Mesothelial cell of epicardium (in vitro differentiated cells): ENCODE results near the gene BBS9. TPM values are rescaled to one million over a fixed set of nuclear protein-coding genes. Genes with fewer than 3 reads are reported as not detected.

ENCODE experiments used
- DNase-seq, 2 experiments: peaks; one replicate each; pipeline ENCODE4 v3.0.0; 2021; ENCODE audit warnings: low spot score in 2 of 2; ENCODE audit not compliant: unreplicated experiment in 2 of 2
- H3K27ac Mint-ChIP-seq: 2 replicates; pipeline ENCODE4 v1.8.0; 2021; ENCODE audit warnings: mixed read lengths
- H3K27me3 Mint-ChIP-seq: 2 replicates; pipeline ENCODE4 v1.8.0; 2021; ENCODE audit warnings: low read depth, mixed read lengths
- H3K36me3 Mint-ChIP-seq: 2 replicates; pipeline ENCODE4 v1.8.0; 2021; ENCODE audit warnings: mixed read lengths
- H3K4me1 Mint-ChIP-seq: 2 replicates; pipeline ENCODE4 v1.8.0; 2021; ENCODE audit warnings: mixed read lengths
- H3K4me3 Mint-ChIP-seq: 2 replicates; pipeline ENCODE4 v1.8.0; 2021; ENCODE audit warnings: mild to moderate bottlenecking, moderate library complexity, mixed read lengths
- H3K9me3 Mint-ChIP-seq: 2 replicates; pipeline ENCODE4 v1.8.0; 2021; ENCODE audit warnings: mixed read lengths
- total RNA-seq: library from RNA; stranded (reverse); gene quantifications from 3 replicates; pipeline ENCODE4 v1.2.1, GENCODE V29; 2021
- TF ChIP-seq, protein P1 (sequence below): fragments of 200-600 bp; sonication (generic); IDR thresholded peaks from one replicate; pipeline ENCODE4 v1.5.0; 2021; ENCODE audit warnings: antibody characterized with exemption; ENCODE audit not compliant: unreplicated experiment

The BBS9 gene
- total RNA-seq, 1 donor from 2014 or later = 26.9 TPM

DNA sequence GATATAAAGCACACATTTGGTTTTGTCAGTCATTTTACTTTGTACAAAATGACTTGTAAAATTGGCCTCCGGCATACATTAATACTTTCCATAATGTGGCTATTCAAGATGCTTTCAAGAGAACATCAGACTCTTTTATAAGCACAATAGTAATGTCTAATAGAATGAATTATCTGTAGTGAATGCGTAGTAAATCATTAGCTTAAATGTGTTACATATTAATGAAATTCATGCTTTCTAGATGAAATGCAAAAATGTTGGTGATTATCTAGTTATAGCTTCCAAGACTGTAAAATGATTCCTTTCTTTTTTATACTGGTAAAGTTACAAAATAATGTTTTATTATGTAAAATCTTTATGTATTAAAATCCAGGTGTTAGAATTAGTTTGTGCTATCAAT, 144.0 kb downstream of the BBS9 start:
- H3K27ac Mint-ChIP-seq = no peak overlapping the region
- no peak for DNase-seq
- H3K9me3 Mint-ChIP-seq = peaks cover 37% of the 10 kb centered on the region
- H3K4me1 Mint-ChIP-seq = no peaks in the 10 kb centered on the region
- no peaks in the 10 kb centered on the region for H3K27me3 Mint-ChIP-seq
- peaks cover 46% of the 10 kb centered on the region for H3K36me3 Mint-ChIP-seq
- TF ChIP-seq, protein P1, sequence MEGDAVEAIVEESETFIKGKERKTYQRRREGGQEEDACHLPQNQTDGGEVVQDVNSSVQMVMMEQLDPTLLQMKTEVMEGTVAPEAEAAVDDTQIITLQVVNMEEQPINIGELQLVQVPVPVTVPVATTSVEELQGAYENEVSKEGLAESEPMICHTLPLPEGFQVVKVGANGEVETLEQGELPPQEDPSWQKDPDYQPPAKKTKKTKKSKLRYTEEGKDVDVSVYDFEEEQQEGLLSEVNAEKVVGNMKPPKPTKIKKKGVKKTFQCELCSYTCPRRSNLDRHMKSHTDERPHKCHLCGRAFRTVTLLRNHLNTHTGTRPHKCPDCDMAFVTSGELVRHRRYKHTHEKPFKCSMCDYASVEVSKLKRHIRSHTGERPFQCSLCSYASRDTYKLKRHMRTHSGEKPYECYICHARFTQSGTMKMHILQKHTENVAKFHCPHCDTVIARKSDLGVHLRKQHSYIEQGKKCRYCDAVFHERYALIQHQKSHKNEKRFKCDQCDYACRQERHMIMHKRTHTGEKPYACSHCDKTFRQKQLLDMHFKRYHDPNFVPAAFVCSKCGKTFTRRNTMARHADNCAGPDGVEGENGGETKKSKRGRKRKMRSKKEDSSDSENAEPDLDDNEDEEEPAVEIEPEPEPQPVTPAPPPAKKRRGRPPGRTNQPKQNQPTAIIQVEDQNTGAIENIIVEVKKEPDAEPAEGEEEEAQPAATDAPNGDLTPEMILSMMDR = no peak
- H3K4me3 Mint-ChIP-seq = no peak overlapping the region

DNA sequence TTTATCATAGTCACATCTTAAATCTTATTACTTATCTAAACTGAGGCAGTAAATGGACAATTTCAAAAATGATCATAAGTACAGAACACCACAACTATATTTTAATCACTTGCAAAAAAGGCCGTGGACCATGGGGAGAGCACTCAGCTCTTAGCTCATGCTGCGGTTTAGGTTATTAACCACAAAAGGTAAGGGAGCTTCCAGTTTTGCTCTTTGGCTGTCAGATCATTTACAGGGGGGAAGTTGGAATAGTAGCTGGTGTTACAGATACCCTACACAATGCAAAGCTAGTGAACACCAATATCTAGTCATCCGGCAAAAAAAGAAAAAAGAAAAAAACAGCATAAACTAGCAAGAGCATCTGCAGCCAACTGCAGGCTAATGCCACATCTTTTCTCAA, 147.0 kb downstream of the BBS9 start:
- H3K36me3 Mint-ChIP-seq = peaks cover 40% of the 10 kb centered on the region
- no peaks in the 10 kb centered on the region for H3K4me1 Mint-ChIP-seq
- no peak overlapping the region for H3K27ac Mint-ChIP-seq
- peaks cover 38% of the 10 kb centered on the region for H3K9me3 Mint-ChIP-seq
- no peaks in the 10 kb centered on the region for H3K27me3 Mint-ChIP-seq
- TF ChIP-seq, protein P1 = no peak
- DNase-seq = no peak
- no peak overlapping the region for H3K4me3 Mint-ChIP-seq

DNA sequence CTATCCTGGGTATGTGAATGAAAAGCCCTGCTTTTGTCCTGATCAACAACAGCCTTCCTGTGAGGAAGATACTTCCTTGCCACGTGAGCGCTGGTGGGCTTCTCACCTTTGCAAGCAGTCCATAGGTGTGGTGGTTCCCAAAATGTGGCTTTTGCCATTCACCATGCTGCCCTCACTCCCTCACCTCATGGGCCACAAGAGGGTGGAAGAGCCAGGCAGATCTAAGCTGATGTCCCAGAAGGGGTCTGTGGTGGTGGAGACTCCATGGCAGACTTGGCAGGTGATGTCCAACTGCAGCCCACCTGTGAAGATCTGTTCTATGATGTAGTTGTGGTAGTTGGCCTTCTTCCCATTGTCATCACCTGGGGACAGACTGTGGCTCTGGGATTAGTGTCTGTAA, 147.4 kb downstream of the BBS9 start:
- no peaks in the 10 kb centered on the region for H3K4me1 Mint-ChIP-seq
- DNase-seq = no peak
- TF ChIP-seq, protein P1 = no peak
- H3K27me3 Mint-ChIP-seq = no peaks in the 10 kb centered on the region
- H3K36me3 Mint-ChIP-seq = peaks cover 36% of the 10 kb centered on the region
- no peak overlapping the region for H3K4me3 Mint-ChIP-seq
- no peak overlapping the region for H3K27ac Mint-ChIP-seq
- H3K9me3 Mint-ChIP-seq = peaks cover 34% of the 10 kb centered on the region

DNA sequence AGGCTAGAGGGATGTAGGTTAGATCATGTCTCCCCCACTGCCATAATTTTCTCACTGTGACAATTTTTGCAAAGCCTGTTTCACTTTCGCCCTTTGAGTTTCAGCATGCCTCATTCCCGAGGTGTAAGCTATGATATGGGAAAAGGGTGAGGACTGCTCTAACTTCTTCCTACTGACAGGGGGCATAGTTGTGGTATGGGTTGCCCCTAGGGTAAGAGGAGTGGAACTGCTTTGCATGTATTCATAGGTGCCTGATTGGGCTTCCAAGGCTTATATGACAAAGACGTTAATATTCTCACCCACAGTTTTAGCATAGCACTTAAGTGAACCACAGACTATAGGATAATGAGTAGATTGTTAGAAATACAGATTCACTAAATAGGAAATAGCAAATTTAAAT, 148.7 kb downstream of the BBS9 start:
- H3K4me3 Mint-ChIP-seq = no peak overlapping the region
- H3K4me1 Mint-ChIP-seq = no peaks in the 10 kb centered on the region
- no peak overlapping the region for H3K27ac Mint-ChIP-seq
- TF ChIP-seq, protein P1 = no peak
- DNase-seq = no peak
- no peaks in the 10 kb centered on the region for H3K27me3 Mint-ChIP-seq
- H3K36me3 Mint-ChIP-seq = peaks cover 33% of the 10 kb centered on the region
- H3K9me3 Mint-ChIP-seq = peaks cover 26% of the 10 kb centered on the region

DNA sequence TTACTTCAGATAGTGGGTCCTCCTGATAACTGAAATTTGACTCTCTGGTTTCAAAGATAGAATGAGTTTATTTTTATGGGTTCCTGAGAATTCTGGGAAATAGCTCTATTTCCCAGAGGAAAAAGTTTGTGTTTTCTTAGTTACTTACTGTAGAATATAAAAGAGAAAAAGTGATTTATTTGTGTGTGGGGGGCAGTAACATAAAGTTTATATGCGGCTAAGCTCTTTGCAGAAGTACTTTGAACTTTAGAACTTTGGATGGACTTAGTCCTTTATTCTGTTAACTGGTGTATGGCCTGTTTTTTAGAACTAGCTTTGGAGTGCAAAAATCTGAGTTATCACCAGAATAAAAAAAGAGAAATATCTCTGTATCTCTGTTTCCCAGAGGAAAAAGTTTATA, 157.1 kb downstream of the BBS9 start:
- no peaks in the 10 kb centered on the region for H3K4me1 Mint-ChIP-seq
- TF ChIP-seq, protein P1 = no peak
- no peak overlapping the region for H3K4me3 Mint-ChIP-seq
- no peaks in the 10 kb centered on the region for H3K27me3 Mint-ChIP-seq
- no peak overlapping the region for H3K27ac Mint-ChIP-seq
- peaks cover 17% of the 10 kb centered on the region for H3K36me3 Mint-ChIP-seq
- DNase-seq = no peak
- H3K9me3 Mint-ChIP-seq = peaks cover 36% of the 10 kb centered on the region

DNA sequence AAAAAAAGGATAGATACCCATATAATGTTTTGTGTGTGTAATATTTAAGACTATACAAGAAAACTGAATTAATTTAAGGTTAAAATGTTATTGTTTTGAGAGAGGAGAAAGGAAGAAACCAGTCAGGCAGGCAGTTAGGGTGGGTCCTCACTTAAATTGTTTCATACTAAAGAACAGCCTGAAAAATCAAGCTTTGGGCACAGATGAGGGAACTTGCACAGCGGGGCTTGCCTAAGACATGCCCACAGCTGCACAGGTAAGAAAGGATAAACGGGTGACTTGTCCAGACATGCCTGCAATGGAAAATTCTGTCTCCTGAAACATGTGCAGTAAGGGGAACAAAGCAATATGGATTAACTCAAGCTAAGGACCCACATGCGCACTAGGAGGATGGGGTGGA, 158.4 kb downstream of the BBS9 start:
- DNase-seq = no peak
- no peaks in the 10 kb centered on the region for H3K4me1 Mint-ChIP-seq
- TF ChIP-seq, protein P1 = no peak
- peaks cover 36% of the 10 kb centered on the region for H3K9me3 Mint-ChIP-seq
- no peaks in the 10 kb centered on the region for H3K27me3 Mint-ChIP-seq
- no peak overlapping the region for H3K4me3 Mint-ChIP-seq
- peaks cover 17% of the 10 kb centered on the region for H3K36me3 Mint-ChIP-seq
- no peak overlapping the region for H3K27ac Mint-ChIP-seq
